Anterior cingulate cortex (tissue), 58 donors: ENCODE results near the gene PRKAG2.

ENCODE experiments used
- DNase-seq, 58 donors: peaks; one replicate each; lab custom pipeline; 2025; lab: John Stamatoyannopoulos, UW

PRKAG2 gene

GRCh38 chr7:151652111-151652510, 224.8 kb downstream of the PRKAG2 start:
- peak in 2 of 58 donors; percentile 18 to 24 for DNase-seq

DNA sequence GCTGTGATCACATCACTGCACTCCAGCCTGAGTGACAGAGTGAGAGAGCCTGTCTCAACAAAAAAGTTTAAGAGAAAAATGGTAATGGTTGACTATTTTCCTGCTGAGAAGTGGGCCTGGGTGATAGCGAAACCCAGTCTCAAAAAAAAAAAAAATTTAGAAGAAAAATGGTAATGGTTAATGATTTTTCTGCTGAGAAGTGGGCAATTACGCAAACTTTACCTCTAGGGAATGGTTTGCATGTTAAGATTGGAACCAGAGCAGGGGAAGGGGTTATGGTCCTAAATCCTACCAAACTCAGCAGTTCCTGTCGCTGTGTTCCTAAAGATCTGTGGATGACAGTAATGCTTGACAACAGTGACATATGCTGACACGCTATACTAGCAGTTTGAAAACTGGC, 226.8 kb downstream of the PRKAG2 start:
- DNase-seq: no peak

GRCh38 chr7:151648429-151648828, 228.5 kb downstream of the PRKAG2 start:
- DNase-seq: no peak

DNA sequence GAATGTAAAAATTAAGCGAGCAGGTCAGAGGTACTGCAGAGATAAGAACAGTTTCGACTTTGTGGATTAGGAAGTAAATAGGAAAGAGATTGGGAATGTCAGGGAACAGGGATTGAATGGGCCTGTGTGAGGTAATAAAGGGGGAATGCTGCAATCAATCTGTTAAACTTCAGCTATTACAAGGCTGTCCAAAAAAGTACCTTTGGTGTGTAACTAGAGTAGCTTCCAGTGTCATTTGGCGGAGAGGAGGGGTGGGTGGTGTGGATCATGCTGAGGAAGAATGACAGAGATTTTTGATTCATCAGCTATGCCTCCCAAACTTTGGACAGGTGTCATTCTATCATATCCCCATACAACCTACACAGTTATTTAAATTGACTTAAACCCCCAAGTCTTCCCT, 229.0 kb downstream of the PRKAG2 start:
- DNase-seq: no peak

DNA sequence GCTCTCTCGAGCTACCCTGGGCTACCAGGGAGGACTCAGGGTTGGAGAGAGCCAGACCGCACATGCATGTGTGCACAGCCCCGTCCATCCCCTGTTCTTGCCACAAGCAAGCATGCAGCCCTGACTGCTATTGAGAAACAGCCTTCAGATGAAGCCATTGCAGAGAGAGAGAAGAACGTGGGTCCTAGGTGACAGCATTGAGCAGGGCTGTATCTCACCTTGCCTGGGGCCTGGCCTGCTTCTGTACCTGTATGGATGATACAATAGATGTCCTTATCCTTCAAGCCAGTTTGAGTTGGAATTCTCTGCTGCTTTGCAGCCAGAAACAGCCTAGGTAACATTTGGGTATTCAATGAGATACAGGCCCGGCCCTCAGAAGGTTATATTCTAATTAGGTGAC, 229.9 kb downstream of the PRKAG2 start:
- DNase-seq: no peak

DNA sequence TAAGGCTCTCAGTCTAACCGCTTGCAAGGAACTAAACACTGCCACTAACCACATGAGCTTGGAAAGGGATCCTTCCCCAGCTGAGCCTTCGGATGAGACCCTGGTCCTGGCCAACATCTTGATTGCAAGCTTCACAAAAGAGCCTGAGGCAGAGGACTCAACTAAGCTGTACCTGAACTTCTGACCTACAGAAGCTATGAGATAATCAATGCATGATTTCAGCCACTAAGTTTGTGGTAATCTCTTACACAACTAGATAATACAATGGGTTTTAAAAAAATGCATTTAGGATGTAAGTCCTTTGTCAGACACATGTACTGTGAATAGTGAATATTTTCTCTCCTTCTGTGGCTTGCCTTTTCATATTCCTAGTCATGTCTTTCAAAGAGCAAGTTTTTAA, 231.6 kb downstream of the PRKAG2 start:
- DNase-seq: no peak

DNA sequence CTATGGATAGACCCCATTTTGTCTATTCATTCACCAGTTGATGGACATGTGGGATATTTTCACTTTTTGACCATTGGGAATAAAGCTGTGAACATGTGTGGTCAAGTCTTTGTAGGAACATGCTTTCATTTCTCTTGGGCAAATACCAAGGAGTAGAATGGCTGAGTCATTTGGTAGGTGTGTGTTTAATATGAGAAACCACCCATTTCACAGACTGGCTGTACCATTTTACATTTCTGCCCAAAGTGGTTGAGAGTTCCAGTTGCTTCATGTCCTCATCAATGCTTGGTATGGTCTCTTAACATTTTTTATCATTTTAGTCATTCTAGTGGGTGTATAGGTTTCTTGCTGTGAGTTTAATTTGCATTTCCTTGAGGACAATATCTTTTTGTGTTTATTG, 232.4 kb downstream of the PRKAG2 start:
- DNase-seq: no peak

DNA sequence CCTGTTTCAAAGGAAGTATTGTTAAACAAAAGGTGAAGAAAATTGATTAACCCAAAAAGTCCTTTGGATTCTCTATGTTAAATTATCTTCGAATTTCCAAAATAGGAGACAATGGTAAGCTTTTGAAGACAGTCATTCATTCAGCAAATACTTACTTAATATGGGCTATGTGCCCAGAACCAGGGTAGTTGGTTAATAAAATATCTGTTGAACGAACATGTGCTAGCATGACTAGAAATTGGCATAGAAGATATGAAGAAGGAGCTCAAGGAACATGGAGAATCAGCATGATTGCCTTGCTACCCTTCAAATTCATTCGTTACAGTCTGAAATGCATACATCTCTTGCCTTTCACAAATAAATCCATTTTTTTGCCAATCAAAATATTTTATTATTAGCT, 234.2 kb downstream of the PRKAG2 start:
- no peak for DNase-seq

- DNase-seq: no peak
These were observed 235.3 kb downstream of the PRKAG2 start for GRCh38 chr7:151641587-151641986.

DNA sequence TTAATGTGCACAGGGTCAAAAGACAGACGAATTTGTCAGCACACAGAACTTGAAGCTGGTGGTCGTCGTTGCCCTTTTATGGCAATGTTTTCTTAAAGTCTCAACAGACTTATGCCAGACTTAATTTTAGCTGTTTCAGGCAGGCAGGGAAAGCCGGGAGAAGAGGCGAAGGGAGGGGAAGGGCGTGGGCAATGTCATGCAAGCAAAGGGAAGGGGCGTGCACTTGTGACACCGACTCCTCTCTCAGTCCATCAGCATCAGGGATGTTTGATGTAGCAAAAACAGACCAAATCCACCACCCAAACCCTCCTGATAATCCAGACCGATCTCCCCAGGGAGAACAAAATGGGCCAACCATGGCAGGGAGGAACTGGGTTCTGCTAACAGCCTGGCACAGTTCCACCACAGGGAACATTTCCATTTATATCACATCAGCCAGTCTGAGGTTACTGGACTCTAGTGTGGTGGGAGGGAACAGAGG, 239.1 kb downstream of the PRKAG2 start:
- DNase-seq: no peak

- DNase-seq: no peak
These were observed 242.3 kb downstream of the PRKAG2 start for GRCh38 chr7:151634643-151635042.

DNA sequence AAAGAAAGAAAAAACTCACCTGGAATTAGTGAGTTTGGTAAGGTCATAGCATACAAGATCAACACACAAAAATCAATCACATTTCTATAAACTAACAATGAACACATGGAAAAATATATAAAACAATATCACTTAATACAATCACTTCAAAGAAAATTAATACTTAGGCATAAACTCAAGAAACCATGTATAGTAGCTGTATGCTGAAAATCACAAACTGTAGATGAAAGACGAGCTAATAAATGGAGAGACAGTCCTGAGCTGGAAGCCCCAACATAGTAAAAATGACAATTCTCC, 243.5 kb downstream of the PRKAG2 start:
- no peak for DNase-seq

- peak in 34 of 58 donors; percentile 4 to 69 (median 27) for DNase-seq
These were observed 244.0 kb downstream of the PRKAG2 start for GRCh38 chr7:151632750-151633515.

GRCh38 chr7:151631953-151632749, 244.8 kb downstream of the PRKAG2 start:
- DNase-seq: peak in 56 of 58 donors; percentile 21 to 91 (median 70)

GRCh38 chr7:151631570-151631952, 245.4 kb downstream of the PRKAG2 start:
- no peak for DNase-seq

- DNase-seq: no peak
These were observed 245.9 kb downstream of the PRKAG2 start for GRCh38 chr7:151630851-151631569.

- DNase-seq: no peak
These were observed 246.6 kb downstream of the PRKAG2 start for GRCh38 chr7:151630358-151630757.

DNA sequence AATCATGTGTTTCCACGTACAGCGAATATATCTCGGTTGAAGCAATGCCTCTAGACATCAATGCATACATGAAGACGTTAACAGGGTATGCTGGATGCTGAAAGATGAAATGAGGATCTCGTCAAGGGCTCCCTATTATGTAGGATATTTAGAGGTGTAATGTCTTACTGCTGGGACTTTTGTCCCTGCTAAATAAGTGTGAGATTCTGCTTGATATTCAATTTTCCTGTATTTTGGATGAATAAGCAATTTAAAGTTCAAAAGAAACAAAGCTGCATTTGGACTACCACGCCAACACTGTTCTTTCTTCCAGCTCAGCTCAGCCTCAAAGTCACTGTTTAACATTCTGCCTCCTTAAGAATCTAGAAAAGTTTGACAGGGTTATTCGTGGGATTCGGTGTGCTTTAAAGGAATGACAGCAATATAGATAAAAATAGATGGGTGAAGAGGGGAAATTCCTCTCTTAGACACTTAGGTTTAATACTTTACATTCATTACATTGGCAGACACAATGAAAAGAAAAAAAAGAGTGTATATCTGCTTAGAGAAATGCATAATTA, 247.1 kb downstream of the PRKAG2 start:
- DNase-seq: no peak

- DNase-seq: no peak
These were observed 247.9 kb downstream of the PRKAG2 start for GRCh38 chr7:151628846-151629604.
